ENCODE measurements around the gene GPR78. TPM values are rescaled to one million over a fixed set of nuclear protein-coding genes. Genes with fewer than 3 reads are reported as not detected.

Gene GPR78
- polyA plus RNA-seq, 1 of the 3 experiments (the other 2 are of a cell fraction): not detected

DNA sequence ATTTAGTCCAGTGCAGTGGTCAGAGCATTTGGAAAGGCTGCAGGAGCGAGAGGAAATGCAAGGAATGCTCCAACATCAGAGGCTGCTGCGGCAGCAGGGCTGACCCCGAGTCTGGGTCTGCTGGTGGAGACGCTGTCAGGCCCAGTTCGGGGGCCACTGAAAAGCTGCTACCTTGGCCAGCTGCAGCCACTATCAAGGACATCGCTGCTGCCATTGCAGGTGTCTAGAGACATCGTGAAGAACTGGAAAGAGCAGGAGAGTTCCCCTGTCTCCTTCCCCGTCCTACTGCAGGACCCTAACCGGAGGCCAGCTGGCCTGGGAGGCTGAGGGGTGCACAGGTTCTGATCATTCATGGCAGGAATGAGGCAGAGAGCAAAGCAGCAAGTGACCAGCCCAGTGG is 29.5 kb upstream of the GPR78 start:
- TF ChIP-seq ELF1 (IDR thresholded peaks at IDR 0.05) (no peak), TAF1 (IDR thresholded peaks at IDR 0.05; ENCODE audit: borderline replicate concordance, low read depth, low read length) (no peak), TEAD4 (IDR thresholded peaks at IDR 0.05; ENCODE audit: borderline replicate concordance, insufficient read depth) (no peak)
- TF ChIP-seq, protein P1, sequence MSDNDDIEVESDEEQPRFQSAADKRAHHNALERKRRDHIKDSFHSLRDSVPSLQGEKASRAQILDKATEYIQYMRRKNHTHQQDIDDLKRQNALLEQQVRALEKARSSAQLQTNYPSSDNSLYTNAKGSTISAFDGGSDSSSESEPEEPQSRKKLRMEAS (IDR thresholded peaks at IDR 0.05; ENCODE audit: low read depth): no peak
- TF ChIP-seq, protein P2, sequence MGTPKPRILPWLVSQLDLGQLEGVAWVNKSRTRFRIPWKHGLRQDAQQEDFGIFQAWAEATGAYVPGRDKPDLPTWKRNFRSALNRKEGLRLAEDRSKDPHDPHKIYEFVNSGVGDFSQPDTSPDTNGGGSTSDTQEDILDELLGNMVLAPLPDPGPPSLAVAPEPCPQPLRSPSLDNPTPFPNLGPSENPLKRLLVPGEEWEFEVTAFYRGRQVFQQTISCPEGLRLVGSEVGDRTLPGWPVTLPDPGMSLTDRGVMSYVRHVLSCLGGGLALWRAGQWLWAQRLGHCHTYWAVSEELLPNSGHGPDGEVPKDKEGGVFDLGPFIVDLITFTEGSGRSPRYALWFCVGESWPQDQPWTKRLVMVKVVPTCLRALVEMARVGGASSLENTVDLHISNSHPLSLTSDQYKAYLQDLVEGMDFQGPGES (IDR thresholded peaks at IDR 0.05; ENCODE audit: low read depth, low read length): no peak
- no peaks in the 10 kb centered on the region for H3F3A ChIP-seq (replicated peaks; ENCODE audit: insufficient read depth)
- CTCF ChIA-PET: no interaction called here
- no peaks in the 10 kb centered on the region for H3K27me3 ChIP-seq (ENCODE audit: insufficient read depth)
- H3K9me2 ChIP-seq: no peaks in the 10 kb centered on the region
- no peak overlapping the region for H2AFZ ChIP-seq (ENCODE audit: low read depth)
- H3K4me2 ChIP-seq: no peak overlapping the region
- H3K36me3 ChIP-seq (replicated peaks in 1 of 2; ENCODE audit: control insufficient read depth in 1 of 2, insufficient read depth in 2 of 2, low read length in 1 of 2): no peaks in the 10 kb centered on the region
- no peaks in the 10 kb centered on the region for H4K20me1 ChIP-seq (ENCODE audit: insufficient read depth)
- H3K4me3 ChIP-seq (ENCODE audit: low read depth in 2 of 2, low read length in 1 of 2): no peak overlapping the region
- H3K79me2 ChIP-seq (ENCODE audit: insufficient read depth): no peaks in the 10 kb centered on the region
- no peak overlapping the region for H3K9ac ChIP-seq
- no peaks in the 10 kb centered on the region for H3K9me3 ChIP-seq
- no peak overlapping the region for H3K27ac ChIP-seq (ENCODE audit: low read depth in 2 of 2, low read length in 1 of 2)
- 34% methylated on average over 8 of the region's 9 CpGs for WGBS (ENCODE audit: low lambda C conversion rate)
- POLR2A ChIA-PET: no interaction called here
- peak; percentile 6 for DNase-seq
- H3K4me1 ChIP-seq (ENCODE audit: control insufficient read depth in 1 of 2, insufficient read depth in 2 of 2, low read depth in 1 of 2, low read length in 1 of 2): no peaks in the 10 kb centered on the region

DNA sequence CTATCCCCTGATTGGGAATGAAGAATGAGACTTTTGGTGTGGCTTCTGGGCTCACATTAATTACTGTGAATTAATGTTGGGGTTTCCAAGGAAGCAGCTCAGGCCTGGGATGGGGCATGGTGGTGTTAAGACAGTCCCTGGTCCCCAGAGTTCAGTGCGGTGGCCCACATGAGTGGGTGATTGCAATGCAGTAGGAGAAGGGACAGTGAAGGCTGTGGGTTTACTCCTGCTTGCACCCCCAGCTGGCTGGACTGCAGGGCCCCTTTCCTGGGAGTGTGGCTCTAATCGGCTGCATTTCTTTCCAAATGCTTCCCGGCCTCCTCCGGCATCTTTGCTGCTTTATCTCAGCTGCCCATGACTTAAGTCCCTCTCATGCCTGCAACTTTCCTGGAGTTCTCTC is 28.2 kb upstream of the GPR78 start:
- CTCF ChIA-PET: interaction anchor here (1.1 kb wide), 1 partner anchor 26 kb away, joined by 3 read pairs; no protein-coding TSS in a partner anchor
- H3K9me2 ChIP-seq: no peaks in the 10 kb centered on the region
- H3K79me2 ChIP-seq (ENCODE audit: insufficient read depth): no peaks in the 10 kb centered on the region
- no peaks in the 10 kb centered on the region for H4K20me1 ChIP-seq (ENCODE audit: insufficient read depth)
- TF ChIP-seq, protein P2 (IDR thresholded peaks at IDR 0.05; ENCODE audit: low read depth, low read length): no peak
- TF ChIP-seq RFX5 (IDR thresholded peaks at IDR 0.05; ENCODE audit: low read length) (no peak), POLR2AphosphoS5 (IDR thresholded peaks at IDR 0.05; ENCODE audit: low read depth, low read length) (no peak)
- WGBS (ENCODE audit: low lambda C conversion rate): 80% methylated on average over 3 of the region's 4 CpGs
- H3K4me3 ChIP-seq (ENCODE audit: low read depth in 2 of 2, low read length in 1 of 2): no peak overlapping the region
- no peaks in the 10 kb centered on the region for H3K27me3 ChIP-seq (ENCODE audit: insufficient read depth)
- no peaks in the 10 kb centered on the region for H3K4me1 ChIP-seq (ENCODE audit: control insufficient read depth in 1 of 2, insufficient read depth in 2 of 2, low read depth in 1 of 2, low read length in 1 of 2)
- H2AFZ ChIP-seq (ENCODE audit: low read depth): no peak overlapping the region
- no peak overlapping the region for H3K27ac ChIP-seq (ENCODE audit: low read depth in 2 of 2, low read length in 1 of 2)
- DNase-seq: peak; percentile 3
- no peaks in the 10 kb centered on the region for H3K36me3 ChIP-seq (replicated peaks in 1 of 2; ENCODE audit: control insufficient read depth in 1 of 2, insufficient read depth in 2 of 2, low read length in 1 of 2)
- no peaks in the 10 kb centered on the region for H3F3A ChIP-seq (replicated peaks; ENCODE audit: insufficient read depth)
- no peak overlapping the region for H3K4me2 ChIP-seq
- H3K9me3 ChIP-seq: no peaks in the 10 kb centered on the region
- no peak overlapping the region for H3K9ac ChIP-seq
- POLR2A ChIA-PET: no interaction called here

DNA sequence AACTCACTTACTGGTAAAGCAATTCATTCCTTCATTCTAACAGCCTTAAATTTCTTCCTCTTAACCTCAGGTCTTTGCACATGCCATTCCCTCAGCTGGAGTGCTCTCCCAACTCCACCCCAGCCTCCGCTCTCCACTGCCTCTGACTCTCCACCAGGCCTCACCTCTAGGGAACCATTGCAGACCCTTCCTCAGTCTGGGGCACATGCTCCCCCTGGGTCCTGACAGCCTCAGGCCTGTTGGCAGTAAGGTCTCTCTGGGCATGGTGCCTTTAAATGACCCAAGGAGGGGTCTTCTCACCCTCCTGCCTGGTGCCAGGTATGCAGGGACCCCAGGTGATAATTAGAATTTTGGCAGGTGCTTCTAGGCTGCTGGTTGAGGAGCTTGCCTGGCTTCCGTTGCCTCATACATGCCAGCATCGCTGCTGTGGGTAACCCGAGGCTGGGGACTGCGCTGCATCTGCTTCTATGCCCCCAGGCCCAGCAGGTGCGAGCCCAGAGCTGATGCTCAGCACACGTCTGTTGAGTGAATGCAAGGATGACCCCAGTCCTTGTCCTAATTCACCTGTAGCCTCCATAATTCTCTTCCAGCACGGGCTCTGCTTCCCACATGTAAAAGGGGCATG is 27.5 kb upstream of the GPR78 start:
- WGBS (ENCODE audit: low lambda C conversion rate): 45% methylated on average over 6 of the region's 8 CpGs
- TF ChIP-seq EZH2phosphoT487 (IDR thresholded peaks at IDR 0.05; ENCODE audit: borderline replicate concordance, low read depth) (no peak), EP300 (IDR thresholded peaks at IDR 0.05; ENCODE audit: borderline replicate concordance in 1 of 2, low read depth in 1 of 2, low read length in 1 of 2) (no peak), GABPA (IDR thresholded peaks at IDR 0.05; ENCODE audit: low read depth) (no peak), RAD21 (IDR thresholded peaks at IDR 0.05; ENCODE audit: low read length) (no peak), TEAD4 (IDR thresholded peaks at IDR 0.05; ENCODE audit: borderline replicate concordance, insufficient read depth) (no peak), RFX5 (IDR thresholded peaks at IDR 0.05; ENCODE audit: low read length) (no peak)
- TF ChIP-seq, protein P3, sequence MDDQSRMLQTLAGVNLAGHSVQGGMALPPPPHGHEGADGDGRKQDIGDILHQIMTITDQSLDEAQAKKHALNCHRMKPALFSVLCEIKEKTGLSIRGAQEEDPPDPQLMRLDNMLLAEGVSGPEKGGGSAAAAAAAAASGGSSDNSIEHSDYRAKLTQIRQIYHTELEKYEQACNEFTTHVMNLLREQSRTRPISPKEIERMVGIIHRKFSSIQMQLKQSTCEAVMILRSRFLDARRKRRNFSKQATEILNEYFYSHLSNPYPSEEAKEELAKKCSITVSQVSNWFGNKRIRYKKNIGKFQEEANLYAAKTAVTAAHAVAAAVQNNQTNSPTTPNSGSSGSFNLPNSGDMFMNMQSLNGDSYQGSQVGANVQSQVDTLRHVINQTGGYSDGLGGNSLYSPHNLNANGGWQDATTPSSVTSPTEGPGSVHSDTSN (IDR thresholded peaks at IDR 0.05): no peak
- TF ChIP-seq, protein P4, sequence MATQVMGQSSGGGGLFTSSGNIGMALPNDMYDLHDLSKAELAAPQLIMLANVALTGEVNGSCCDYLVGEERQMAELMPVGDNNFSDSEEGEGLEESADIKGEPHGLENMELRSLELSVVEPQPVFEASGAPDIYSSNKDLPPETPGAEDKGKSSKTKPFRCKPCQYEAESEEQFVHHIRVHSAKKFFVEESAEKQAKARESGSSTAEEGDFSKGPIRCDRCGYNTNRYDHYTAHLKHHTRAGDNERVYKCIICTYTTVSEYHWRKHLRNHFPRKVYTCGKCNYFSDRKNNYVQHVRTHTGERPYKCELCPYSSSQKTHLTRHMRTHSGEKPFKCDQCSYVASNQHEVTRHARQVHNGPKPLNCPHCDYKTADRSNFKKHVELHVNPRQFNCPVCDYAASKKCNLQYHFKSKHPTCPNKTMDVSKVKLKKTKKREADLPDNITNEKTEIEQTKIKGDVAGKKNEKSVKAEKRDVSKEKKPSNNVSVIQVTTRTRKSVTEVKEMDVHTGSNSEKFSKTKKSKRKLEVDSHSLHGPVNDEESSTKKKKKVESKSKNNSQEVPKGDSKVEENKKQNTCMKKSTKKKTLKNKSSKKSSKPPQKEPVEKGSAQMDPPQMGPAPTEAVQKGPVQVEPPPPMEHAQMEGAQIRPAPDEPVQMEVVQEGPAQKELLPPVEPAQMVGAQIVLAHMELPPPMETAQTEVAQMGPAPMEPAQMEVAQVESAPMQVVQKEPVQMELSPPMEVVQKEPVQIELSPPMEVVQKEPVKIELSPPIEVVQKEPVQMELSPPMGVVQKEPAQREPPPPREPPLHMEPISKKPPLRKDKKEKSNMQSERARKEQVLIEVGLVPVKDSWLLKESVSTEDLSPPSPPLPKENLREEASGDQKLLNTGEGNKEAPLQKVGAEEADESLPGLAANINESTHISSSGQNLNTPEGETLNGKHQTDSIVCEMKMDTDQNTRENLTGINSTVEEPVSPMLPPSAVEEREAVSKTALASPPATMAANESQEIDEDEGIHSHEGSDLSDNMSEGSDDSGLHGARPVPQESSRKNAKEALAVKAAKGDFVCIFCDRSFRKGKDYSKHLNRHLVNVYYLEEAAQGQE (IDR thresholded peaks at IDR 0.05; ENCODE audit: low read depth, low read length): no peak

More for the DNA sequence above, 27.5 kb upstream of the GPR78 start:
- ChIA-PET CTCF (interaction anchor here (0.6 kb wide), 1 partner anchor 97 kb away, joined by 3 read pairs; no protein-coding TSS in a partner anchor), POLR2A (no interaction called here)
- no peak overlapping the region for H3K27ac ChIP-seq (ENCODE audit: low read depth in 2 of 2, low read length in 1 of 2)
- no peaks in the 10 kb centered on the region for H3K4me1 ChIP-seq (ENCODE audit: control insufficient read depth in 1 of 2, insufficient read depth in 2 of 2, low read depth in 1 of 2, low read length in 1 of 2)
- H3K9me3 ChIP-seq: no peaks in the 10 kb centered on the region
- no peaks in the 10 kb centered on the region for H3F3A ChIP-seq (replicated peaks; ENCODE audit: insufficient read depth)
- no peak overlapping the region for H3K9ac ChIP-seq
- H3K36me3 ChIP-seq (replicated peaks in 1 of 2; ENCODE audit: control insufficient read depth in 1 of 2, insufficient read depth in 2 of 2, low read length in 1 of 2): no peaks in the 10 kb centered on the region
- no peak overlapping the region for H3K4me3 ChIP-seq (ENCODE audit: low read depth in 2 of 2, low read length in 1 of 2)
- H3K79me2 ChIP-seq (ENCODE audit: insufficient read depth): no peaks in the 10 kb centered on the region
- H3K9me2 ChIP-seq: no peaks in the 10 kb centered on the region
- H4K20me1 ChIP-seq (ENCODE audit: insufficient read depth): no peaks in the 10 kb centered on the region
- H3K27me3 ChIP-seq (ENCODE audit: insufficient read depth): no peaks in the 10 kb centered on the region
- DNase-seq: peak; percentile 5
- H3K4me2 ChIP-seq: no peak overlapping the region
- H2AFZ ChIP-seq (ENCODE audit: low read depth): no peak overlapping the region

All from SK-N-SH (cell line).